Measurements from ENCODE around the gene VPS4A. TPM values are rescaled to one million over a fixed set of nuclear protein-coding genes. Genes with fewer than 3 reads are reported as not detected.

The VPS4A gene
- polyA plus RNA-seq, 3 donors: 18.2 to 25.7 (median 21.8) TPM

GRCh38 chr16:69314534-69314933 lies 3.4 kb downstream of the VPS4A start:
- Histone ChIP-seq H4K20me1 (ENCODE audit: insufficient read depth, low read length) (peaks cover 72% of the 10 kb centered on the region), H3K4me1 (ENCODE audit: control insufficient read depth in 1 of 2, insufficient read depth in 2 of 2, low read length in 2 of 2) (peaks cover 13 to 14% of the 10 kb centered on the region in 2 donors), H3K27me3 (ENCODE audit: control insufficient read depth in 2 of 2, insufficient read depth in 2 of 2, low read length in 2 of 2) (no peaks in the 10 kb centered on the region), H3K9ac (ENCODE audit: insufficient read depth, low read length, poor library complexity, severe bottlenecking) (no peak overlapping the region), H3K79me2 (ENCODE audit: insufficient read depth, low read length) (peaks cover 57% of the 10 kb centered on the region), H2AFZ (ENCODE audit: insufficient read depth, low read depth, low read length, poor library complexity, severe bottlenecking) (no peak overlapping the region), H3K4me3 (replicated peaks in 1 of 3; ENCODE audit: low read depth in 2 of 3, low read length in 3 of 3) (no peak overlapping the region), H3K9me3 (replicated peaks in 1 of 2; ENCODE audit: control insufficient read depth in 1 of 2, insufficient read depth in 1 of 2, low read length in 2 of 2) (no peaks in the 10 kb centered on the region), H3K4me2 (replicated peaks; ENCODE audit: extremely low read depth, low read length, poor library complexity, severe bottlenecking) (no peak overlapping the region), H3K27ac (ENCODE audit: low read depth in 1 of 2, low read length in 2 of 2) (no peak overlapping the region), H3K36me3 (replicated peaks in 1 of 2; ENCODE audit: control insufficient read depth in 1 of 2, insufficient read depth in 2 of 2, low read length in 2 of 2) (peaks cover 47 to 66% of the 10 kb centered on the region in 2 donors)
- Mint-ChIP-seq H3K4me3 (no peak overlapping the region), H3K27me3 (ENCODE audit: low read depth in 3 of 3) (peaks cover 0 to 1% (median 1%) of the 10 kb centered on the region in 3 donors), H3K27ac (no peak overlapping the region), H3K36me3 (peaks cover 48 to 70% of the 10 kb centered on the region in 2 donors), H3K9me3 (peaks cover 0 to 2% (median 0%) of the 10 kb centered on the region in 7 donors), H3K4me1 (peaks cover 15% of the 10 kb centered on the region)
- WGBS (ENCODE audit: insufficient coverage): 98% methylated on average over 8 of the region's 11 CpGs
- DNase-seq: no peak
- TF ChIP-seq CTCF (IDR thresholded peaks at IDR 0.05): no peak
- intact Hi-C loops (cut with micrococcal nuclease): loop anchor here in 1 of 2 donors (5.0 to 10.0 kb wide), 2 partner anchors 127 to 180 kb away; partner anchors contain the start of genes CHTF8, SNTB2 and UTP4

GRCh38 chr16:69315486-69316311 lies 4.5 kb downstream of the VPS4A start:
- Histone ChIP-seq H2AFZ (ENCODE audit: insufficient read depth, low read depth, low read length, poor library complexity, severe bottlenecking) (no peak overlapping the region), H4K20me1 (ENCODE audit: insufficient read depth, low read length) (peaks cover 81% of the 10 kb centered on the region), H3K4me1 (ENCODE audit: control insufficient read depth in 1 of 2, insufficient read depth in 2 of 2, low read length in 2 of 2) (peaks cover 9% of the 10 kb centered on the region in 2 donors), H3K9ac (ENCODE audit: insufficient read depth, low read length, poor library complexity, severe bottlenecking) (no peak overlapping the region), H3K9me3 (replicated peaks in 1 of 2; ENCODE audit: control insufficient read depth in 1 of 2, insufficient read depth in 1 of 2, low read length in 2 of 2) (no peaks in the 10 kb centered on the region), H3K36me3 (replicated peaks in 1 of 2; ENCODE audit: control insufficient read depth in 1 of 2, insufficient read depth in 2 of 2, low read length in 2 of 2) (peaks cover 58 to 77% of the 10 kb centered on the region in 2 donors), H3K4me2 (replicated peaks; ENCODE audit: extremely low read depth, low read length, poor library complexity, severe bottlenecking) (no peak overlapping the region), H3K27me3 (ENCODE audit: control insufficient read depth in 2 of 2, insufficient read depth in 2 of 2, low read length in 2 of 2) (no peaks in the 10 kb centered on the region), H3K79me2 (ENCODE audit: insufficient read depth, low read length) (peaks cover 60% of the 10 kb centered on the region), H3K27ac (ENCODE audit: low read depth in 1 of 2, low read length in 2 of 2) (no peak overlapping the region), H3K4me3 (replicated peaks in 1 of 3; ENCODE audit: low read depth in 2 of 3, low read length in 3 of 3) (no peak overlapping the region)
- H3K36me3 Mint-ChIP-seq: peaks cover 55 to 75% of the 10 kb centered on the region in 2 donors
- TF ChIP-seq CTCF (IDR thresholded peaks at IDR 0.05): no peak
- no peaks in the 10 kb centered on the region for H3K27me3 Mint-ChIP-seq (ENCODE audit: low read depth in 3 of 3)
- 89% methylated on average over 27 of the region's 30 CpGs for WGBS (ENCODE audit: insufficient coverage)
- no peak overlapping the region for H3K4me3 Mint-ChIP-seq
- H3K9me3 Mint-ChIP-seq: peaks cover 0 to 2% (median 0%) of the 10 kb centered on the region in 7 donors
- intact Hi-C loops (cut with micrococcal nuclease): loop anchor here in 1 of 2 donors (10.0 kb wide), 1 partner anchor 181 kb away; the partner anchor contains the start of genes CHTF8 and UTP4
- H3K27ac Mint-ChIP-seq: peak overlapping the region in 1 of 7 donors; percentile 6
- no peak for DNase-seq
- H3K4me1 Mint-ChIP-seq: peaks cover 10% of the 10 kb centered on the region

Measured in CD14-positive monocyte (primary cell).